Measurements from ENCODE around the gene TOR1B.
A peak's percentile ranks its signal among the peaks of the same experiment; 100 is the strongest.

TOR1B gene

DNA sequence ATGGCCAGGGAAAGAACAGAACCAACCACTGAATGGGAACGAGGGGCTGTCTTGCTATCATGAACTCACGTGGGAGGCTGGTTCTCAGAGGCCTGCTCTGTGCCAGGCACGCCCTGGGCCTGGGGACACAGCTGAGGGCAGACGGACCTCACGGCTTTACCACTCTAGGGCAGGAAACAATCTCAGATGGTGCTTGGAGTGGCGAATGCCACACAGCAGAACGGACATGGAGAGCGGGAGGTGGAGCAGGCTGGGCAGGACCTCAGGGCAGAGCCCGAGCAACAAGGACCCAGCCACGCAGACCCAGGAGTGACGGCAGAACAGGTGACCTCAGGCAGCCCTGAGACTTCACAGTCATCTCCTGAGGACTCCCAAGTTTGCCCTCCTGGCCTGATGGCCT, 12.3 kb downstream of the TOR1B start:
- no peak overlapping the region for H3K27ac ChIP-seq
- DNase-seq (ENCODE audit: low spot score), result no peak
- no peak overlapping the region for H3K4me3 ChIP-seq
- TF ChIP-seq, protein P1, sequence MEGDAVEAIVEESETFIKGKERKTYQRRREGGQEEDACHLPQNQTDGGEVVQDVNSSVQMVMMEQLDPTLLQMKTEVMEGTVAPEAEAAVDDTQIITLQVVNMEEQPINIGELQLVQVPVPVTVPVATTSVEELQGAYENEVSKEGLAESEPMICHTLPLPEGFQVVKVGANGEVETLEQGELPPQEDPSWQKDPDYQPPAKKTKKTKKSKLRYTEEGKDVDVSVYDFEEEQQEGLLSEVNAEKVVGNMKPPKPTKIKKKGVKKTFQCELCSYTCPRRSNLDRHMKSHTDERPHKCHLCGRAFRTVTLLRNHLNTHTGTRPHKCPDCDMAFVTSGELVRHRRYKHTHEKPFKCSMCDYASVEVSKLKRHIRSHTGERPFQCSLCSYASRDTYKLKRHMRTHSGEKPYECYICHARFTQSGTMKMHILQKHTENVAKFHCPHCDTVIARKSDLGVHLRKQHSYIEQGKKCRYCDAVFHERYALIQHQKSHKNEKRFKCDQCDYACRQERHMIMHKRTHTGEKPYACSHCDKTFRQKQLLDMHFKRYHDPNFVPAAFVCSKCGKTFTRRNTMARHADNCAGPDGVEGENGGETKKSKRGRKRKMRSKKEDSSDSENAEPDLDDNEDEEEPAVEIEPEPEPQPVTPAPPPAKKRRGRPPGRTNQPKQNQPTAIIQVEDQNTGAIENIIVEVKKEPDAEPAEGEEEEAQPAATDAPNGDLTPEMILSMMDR (IDR thresholded peaks at IDR 0.05), result no peak

DNA sequence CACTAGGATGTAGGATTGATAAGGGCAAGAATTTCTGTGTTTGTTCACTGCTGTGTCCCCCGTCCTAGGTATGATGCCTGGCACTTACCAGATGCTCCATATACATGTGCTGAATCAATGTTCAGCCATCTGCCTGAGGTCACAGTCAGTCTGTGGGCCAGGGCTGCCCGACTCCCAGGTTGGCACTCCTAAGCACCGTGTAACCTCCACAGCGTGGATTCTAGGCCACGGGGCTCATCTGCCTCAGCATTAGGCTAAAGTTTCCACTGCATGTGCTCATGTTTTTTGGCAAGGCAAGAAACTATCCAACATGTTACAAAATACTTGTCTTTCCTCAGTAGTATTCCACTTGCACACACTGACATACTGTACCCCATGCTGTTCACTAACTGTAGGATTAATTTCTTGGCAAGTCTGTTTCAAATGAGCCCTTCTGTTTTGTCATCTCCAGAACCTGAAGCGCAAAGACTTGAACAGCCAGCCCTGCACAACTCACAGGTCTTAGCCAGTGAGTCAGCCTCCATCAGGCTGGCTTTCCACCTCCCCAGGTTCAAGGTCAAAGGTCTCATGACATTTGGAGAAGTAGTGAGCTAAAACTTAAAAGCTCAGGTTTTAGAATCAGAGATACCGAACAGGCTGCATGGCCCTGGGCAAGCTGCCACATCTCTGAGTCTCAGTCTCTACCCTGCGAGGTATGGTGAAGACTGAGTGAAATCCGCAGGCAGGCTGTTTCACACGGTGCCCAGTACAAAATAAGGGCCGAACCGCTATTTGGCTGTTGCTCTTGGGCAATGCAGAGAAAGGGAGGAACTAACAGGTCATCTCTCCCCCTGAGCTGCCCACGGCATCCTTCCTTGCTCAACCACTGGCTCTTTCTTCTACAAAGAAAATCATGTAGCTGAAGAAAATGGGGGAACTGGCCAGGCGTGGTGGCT, 13.8 kb downstream of the TOR1B start:
- H3K27ac ChIP-seq, result no peak overlapping the region
- no peak overlapping the region for H3K4me3 ChIP-seq
- DNase-seq (ENCODE audit: low spot score), result no peak
- TF ChIP-seq, protein P1 (IDR thresholded peaks at IDR 0.05), result no peak

- Histone ChIP-seq H3K27ac (peak overlapping the region in 1 of 2 donors; percentile 91), H3K4me3 (peak overlapping the region; percentile 92)
- TF ChIP-seq, protein P1 (IDR thresholded peaks at IDR 0.05), result no peak
- no peak for DNase-seq (ENCODE audit: low spot score)
Observed at GRCh38 chr9:129822898-129823541, 20.0 kb downstream of the TOR1B start.

DNA sequence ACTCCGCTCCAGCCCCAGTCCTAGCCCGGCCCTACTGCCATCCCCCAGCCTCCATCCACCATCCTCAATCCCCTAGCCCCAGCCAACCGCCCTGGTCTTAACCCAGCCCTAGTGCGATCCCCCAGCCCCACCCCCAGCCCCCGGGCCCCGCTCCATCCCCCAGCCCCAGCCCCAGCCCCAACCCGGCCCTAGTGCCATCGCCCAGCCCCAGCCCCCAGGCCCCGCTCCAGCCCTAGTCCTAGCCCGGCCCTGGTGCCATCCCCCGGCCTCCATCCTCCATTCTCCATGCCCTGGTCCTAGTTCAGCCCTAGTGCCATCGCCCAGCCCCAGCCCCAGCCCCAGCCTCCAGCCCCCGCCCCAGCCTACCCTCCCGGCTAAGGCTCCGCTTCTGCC, 20.6 kb downstream of the TOR1B start:
- peak overlapping the region; percentile 37 to 91 for H3K27ac ChIP-seq
- DNase-seq (ENCODE audit: low spot score), result no peak
- H3K4me3 ChIP-seq, result peak overlapping the region; percentile 92
- TF ChIP-seq, protein P1 (IDR thresholded peaks at IDR 0.05), result no peak

DNA sequence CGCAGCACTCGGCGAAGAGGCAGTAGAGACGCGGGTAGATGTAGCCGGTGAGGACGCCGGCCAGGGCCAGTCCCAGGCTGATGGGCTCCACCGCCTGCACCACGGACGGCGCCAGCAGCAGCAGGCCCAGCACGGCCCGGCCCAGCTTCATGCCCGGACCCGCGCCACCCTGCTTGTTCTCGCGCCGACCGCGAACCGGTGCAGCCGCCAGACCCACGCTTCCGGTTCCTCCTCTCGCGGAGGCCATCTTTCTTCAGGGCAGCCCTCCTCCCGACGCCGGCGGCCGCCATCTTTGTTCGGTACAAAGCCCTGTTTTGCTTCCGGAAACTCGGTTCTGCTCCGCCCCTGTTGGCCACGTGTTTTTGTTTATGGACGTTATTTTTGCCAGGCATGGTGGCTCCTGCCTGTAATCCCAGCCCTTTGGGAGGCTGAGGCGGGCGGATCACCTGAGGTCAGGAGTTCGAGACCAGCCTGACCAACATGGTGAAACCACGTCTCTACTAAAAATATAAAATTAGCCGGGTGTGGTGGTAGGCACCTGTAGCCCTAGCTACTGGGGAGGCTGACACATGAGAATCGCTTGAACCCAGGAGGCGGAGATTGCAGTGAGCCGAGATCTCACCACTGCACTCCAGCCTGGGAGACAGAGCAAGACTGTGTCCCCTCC, 21.1 kb downstream of the TOR1B start, which contains the start of gene TOR1A:
Gene TOR1A, minus strand, starts transcription at position 202 of the 667 bp plus-strand sequence. Its CDS starts 51 bp downstream, at position 151.
- peak; percentile 96 for DNase-seq (ENCODE audit: low spot score)
- peak within 1 kb of the TSS; percentile 92 for H3K4me3 ChIP-seq
- TF ChIP-seq, protein P1 (IDR thresholded peaks at IDR 0.05), result no peak
- peak within 1 kb of the TSS; percentile 37 to 91 for H3K27ac ChIP-seq

DNA sequence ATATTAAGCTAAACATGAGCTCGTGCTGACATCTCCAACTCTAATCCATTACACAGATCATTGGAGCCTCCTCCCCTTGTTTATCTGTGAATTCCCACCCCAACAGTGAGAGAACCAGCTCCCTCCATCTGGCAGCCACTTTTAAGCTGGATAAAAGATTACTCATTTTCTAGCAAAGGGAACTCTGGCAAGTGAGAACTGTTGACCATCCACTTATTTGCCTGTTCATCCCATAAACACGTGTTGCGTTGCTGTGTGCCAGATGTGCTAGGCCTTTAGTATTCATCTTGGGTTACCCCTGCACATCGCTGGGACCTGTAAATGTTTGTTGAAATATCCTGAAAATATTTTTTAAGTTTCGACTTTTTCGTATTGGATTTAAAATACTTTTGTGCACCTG, 23.4 kb downstream of the TOR1B start:
- TF ChIP-seq, protein P1 (IDR thresholded peaks at IDR 0.05), result no peak
- no peak for DNase-seq (ENCODE audit: low spot score)
- H3K4me3 ChIP-seq, result no peak overlapping the region
- H3K27ac ChIP-seq, result no peak overlapping the region
